Right atrium auricular region (tissue), 2 donors: ENCODE measurements around the gene CARMIL3. TPM values are rescaled to one million over a fixed set of nuclear protein-coding genes. Genes with fewer than 3 reads are reported as not detected.
"Not testable (repeated sequence)": the region's sequence is repeated elsewhere in the genome, so short reads cannot be mapped to it uniquely, and the experiment has no call there.

Source experiments
- DNase-seq: peaks from one replicate; pipeline ENCODE4 v3.0.0-alpha.2; 2019; ENCODE audit warnings: low spot score
- H3K27ac ChIP-seq, 2 donors: fragments of 200-600 bp; sonication (generic); 1 replicate in 1 of 2; 2 replicates in 1 of 2; pipeline ENCODE4 v1.5.1; 2016 to 2019
- H3K27me3 ChIP-seq, 2 donors: fragments of 200-600 bp; sonication (generic); one replicate each; pipeline versions ENCODE4 v1.5.1 to v1.6.0; 2017 to 2019
- H3K36me3 ChIP-seq: fragments of 200-600 bp; sonication (generic); one replicate; pipeline ENCODE4 v1.5.1; 2016
- H3K4me1 ChIP-seq, 2 donors: fragments of 200-600 bp; sonication (generic); one replicate each; pipeline versions ENCODE4 v1.5.1 to v1.6.0; 2017 to 2019
- H3K4me3 ChIP-seq, 2 donors: fragments of 200-600 bp; sonication (generic); 1 replicate in 1 of 2; 2 replicates in 1 of 2; pipeline ENCODE4 v1.5.1; 2017 to 2019; ENCODE audit warnings: mild to moderate bottlenecking in 1 of 2, moderate library complexity in 1 of 2
- H3K9me3 ChIP-seq, 2 donors: fragments of 200-600 bp; sonication (generic); one replicate each; pipeline ENCODE4 v1.5.1; 2019
- CTCF ChIP-seq, 2 donors: fragments of 200-600 bp; sonication (generic); IDR thresholded peaks; one replicate each; pipeline ENCODE4 v1.5.1; 2019; ENCODE audit warnings: antibody characterized with exemption in 2 of 2
- total RNA-seq, 2 donors: library from RNA; depleted of rRNA; stranded (reverse); fragments of >200 nt; gene quantifications; one replicate each; pipeline ENCODE4 v1.1.0, GENCODE V29; 2016

The CARMIL3 gene
- total RNA-seq, 2 donors from 2014 or later: not detected

GRCh38 chr14:24040692-24041091, 11.1 kb upstream of the CARMIL3 start:
- DNase-seq: no peak
- Histone ChIP-seq H3K4me3 (no peak overlapping the region), H3K4me1 (peaks cover 0 to 4% of the 10 kb centered on the region in 2 donors), H3K36me3 (no peaks in the 10 kb centered on the region), H3K9me3 (no peaks in the 10 kb centered on the region), H3K27ac (no peak overlapping the region), H3K27me3 (no peaks in the 10 kb centered on the region)
- TF ChIP-seq CTCF (IDR thresholded peaks at IDR 0.05): no peak

- Histone ChIP-seq H3K4me3 (no peak overlapping the region), H3K9me3 (no peaks in the 10 kb centered on the region), H3K27ac (no peak overlapping the region), H3K36me3 (no peaks in the 10 kb centered on the region), H3K4me1 (no peaks in the 10 kb centered on the region), H3K27me3 (no peaks in the 10 kb centered on the region)
- no peak for TF ChIP-seq CTCF (IDR thresholded peaks at IDR 0.05)
- DNase-seq: no peak
Measured at GRCh38 chr14:24042746-24043145, 9.1 kb upstream of the CARMIL3 start.

GRCh38 chr14:24049002-24049401, 2.8 kb upstream of the CARMIL3 start:
- not testable (repeated sequence) for H3K27ac ChIP-seq, H3K27me3 ChIP-seq, H3K36me3 ChIP-seq, H3K4me1 ChIP-seq, DNase-seq, H3K9me3 ChIP-seq, H3K4me3 ChIP-seq

DNA sequence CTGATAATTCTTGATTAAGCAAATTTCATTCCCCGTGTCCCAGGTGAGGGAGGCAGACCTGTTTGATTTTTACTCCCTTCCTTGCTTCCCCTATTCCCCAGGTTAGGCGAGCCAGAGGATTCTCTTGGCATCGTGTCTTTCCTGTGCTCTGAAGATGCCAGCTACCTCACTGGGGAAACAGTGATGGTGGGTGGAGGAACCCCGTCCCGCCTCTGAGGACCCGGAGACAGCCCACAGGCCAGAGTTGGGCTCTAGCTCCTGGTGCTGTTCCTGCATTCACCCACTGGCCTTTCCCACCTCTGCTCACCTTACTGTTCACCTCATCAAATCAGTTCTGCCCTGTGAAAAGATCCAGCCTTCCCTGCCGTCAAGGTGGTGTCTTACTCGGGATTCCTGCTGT, 1.1 kb upstream of the CARMIL3 start:
- H3K27me3 ChIP-seq, H3K4me1 ChIP-seq, H3K9me3 ChIP-seq, H3K27ac ChIP-seq, H3K36me3 ChIP-seq, DNase-seq, H3K4me3 ChIP-seq: not testable (repeated sequence)

GRCh38 chr14:24051176-24051788, 527 bp upstream of the CARMIL3 start:
- no peak for DNase-seq
- Histone ChIP-seq H3K4me3 (peak overlapping the region; percentile 63 to 67), H3K9me3 (no peaks in the 10 kb centered on the region), H3K27ac (peak overlapping the region; percentile 57 to 64), H3K27me3 (no peaks in the 10 kb centered on the region), H3K4me1 (peaks cover 0 to 10% of the 10 kb centered on the region in 2 donors), H3K36me3 (no peaks in the 10 kb centered on the region)
- TF ChIP-seq CTCF (IDR thresholded peaks at IDR 0.05): no peak

DNA sequence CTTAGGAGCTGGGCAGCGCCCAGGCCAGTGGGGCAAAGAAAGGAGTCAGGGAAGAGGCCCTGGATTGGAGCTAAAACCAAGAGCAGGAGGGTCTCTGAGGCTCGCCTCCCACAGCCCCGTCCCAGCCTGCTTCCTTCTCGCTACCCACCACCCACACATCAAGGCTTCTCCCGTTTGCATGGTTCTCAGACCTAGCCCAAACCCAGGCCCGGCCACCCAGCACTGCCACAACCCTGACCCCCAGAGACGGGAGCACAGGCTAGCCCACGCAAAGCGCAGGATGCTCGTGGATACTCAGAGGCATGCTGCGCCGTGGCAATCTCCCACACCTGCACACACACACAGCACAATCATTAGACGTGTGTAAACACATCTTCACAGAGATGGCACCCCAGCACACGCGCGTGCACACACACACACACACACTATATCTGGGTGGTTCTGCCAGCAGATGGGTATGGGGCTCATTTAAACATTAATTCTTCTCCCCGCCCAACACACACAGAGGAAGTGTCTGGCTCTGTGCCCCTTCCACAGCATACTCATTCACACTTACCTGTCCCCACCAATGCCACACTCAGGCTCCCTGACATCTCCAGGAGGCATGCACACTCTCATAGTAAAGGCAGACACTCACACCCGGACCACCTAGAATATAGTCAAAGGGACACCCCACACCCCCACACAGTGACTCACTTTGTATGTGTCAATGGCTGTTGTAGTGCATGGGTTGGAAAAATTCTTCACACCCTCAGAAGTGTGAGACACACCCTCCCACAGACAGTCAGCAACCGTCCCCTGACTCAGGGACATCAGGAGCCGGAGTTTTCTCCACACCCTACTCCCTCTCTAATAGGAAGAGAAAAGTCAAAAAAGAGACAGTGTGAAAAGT, 1.1 kb downstream of the CARMIL3 start:
- no peak for DNase-seq
- TF ChIP-seq CTCF (IDR thresholded peaks at IDR 0.05): no peak
- Histone ChIP-seq H3K9me3 (no peaks in the 10 kb centered on the region), H3K27me3 (no peaks in the 10 kb centered on the region), H3K36me3 (no peaks in the 10 kb centered on the region), H3K27ac (no peak overlapping the region), H3K4me1 (peaks cover 0 to 10% of the 10 kb centered on the region in 2 donors), H3K4me3 (peak overlapping the region in 1 of 2 donors; percentile 67)
